Vagina (tissue), 2 donors: Measurements from ENCODE around the gene MUC13.

Source experiments
- CTCF ChIP-seq, 3 experiments: fragments of 450-650 bp in 2 of 3; fragments of 200-600 bp in 1 of 3; sonication (generic) in 1 of 3; IDR thresholded peaks; one replicate each; pipeline ENCODE4 v1.5.1; 2017 to 2019; ENCODE audit warnings: antibody characterized with exemption in 3 of 3, mild to moderate bottlenecking in 2 of 3, moderate library complexity in 2 of 3
- POLR2A ChIP-seq, 2 donors: fragments of 450-650 bp; IDR thresholded peaks; one replicate each; pipeline ENCODE4 v1.6.1; 2017; ENCODE audit warnings: antibody characterized with exemption in 2 of 2, mild to moderate bottlenecking in 2 of 2, moderate library complexity in 2 of 2
- POLR2AphosphoS5 ChIP-seq, 2 donors: sonication (generic); formaldehyde crosslinking; IDR thresholded peaks; one replicate each; pipeline ENCODE4 v1.9.0; 2017; ENCODE audit warnings: antibody characterized with exemption in 2 of 2, mild to moderate bottlenecking in 2 of 2, low read depth in 1 of 2; ENCODE audit not compliant: insufficient read depth in 1 of 2

- TF ChIP-seq POLR2A (IDR thresholded peaks at IDR 0.05) (no peak), CTCF (IDR thresholded peaks at IDR 0.05) (no peak), POLR2AphosphoS5 (IDR thresholded peaks at IDR 0.05; ENCODE audit: insufficient read depth in 1 of 2, low read depth in 1 of 2) (no peak)
These were observed 29.8 kb upstream of the MUC13 start for GRCh38 chr3:124964387-124964786.
